ENCODE data around the gene BABAM2. TPM values are rescaled to one million over a fixed set of nuclear protein-coding genes. Genes with fewer than 3 reads are reported as not detected.
A peak's percentile ranks its signal among the peaks of the same experiment; 100 is the strongest.

The BABAM2 gene
- total and polyA plus RNA-seq, 2 of the 4 experiments (the other 2 are of a cell fraction) = 20.9 to 23.1 TPM

GRCh38 chr2:27993950-27994728 lies 103.6 kb downstream of the BABAM2 start:
- H2AK5ac ChIP-seq (ENCODE audit: low read depth, low read length) = peak overlapping the region; percentile 80
- peak overlapping the region; percentile 70; the same call in 1 of the 2 replicates for H4K91ac ChIP-seq (ENCODE audit: insufficient read depth, low read depth, low read length)
- TF ChIP-seq MXI1 (IDR thresholded peaks at IDR 0.05; ENCODE audit: borderline replicate concordance, low read depth, low read length) (no peak), USF2 (IDR thresholded peaks at IDR 0.05; ENCODE audit: low read depth, low read length) (no peak), SMC3 (IDR thresholded peaks at IDR 0.05; ENCODE audit: low read depth, low read length) (no peak), NFE2L2 (IDR thresholded peaks at IDR 0.05; ENCODE audit: low read depth, low read length) (no peak), MAFK (IDR thresholded peaks at IDR 0.05; ENCODE audit: low read depth, low read length) (no peak), FOS (IDR thresholded peaks at IDR 0.05; ENCODE audit: low read depth, low read length) (no peak), RFX5 (IDR thresholded peaks at IDR 0.05; ENCODE audit: low read depth, low read length) (no peak), POLR2A (IDR thresholded peaks at IDR 0.05; ENCODE audit: low read depth, low read length) (no peak)
- TF ChIP-seq, protein P1, sequence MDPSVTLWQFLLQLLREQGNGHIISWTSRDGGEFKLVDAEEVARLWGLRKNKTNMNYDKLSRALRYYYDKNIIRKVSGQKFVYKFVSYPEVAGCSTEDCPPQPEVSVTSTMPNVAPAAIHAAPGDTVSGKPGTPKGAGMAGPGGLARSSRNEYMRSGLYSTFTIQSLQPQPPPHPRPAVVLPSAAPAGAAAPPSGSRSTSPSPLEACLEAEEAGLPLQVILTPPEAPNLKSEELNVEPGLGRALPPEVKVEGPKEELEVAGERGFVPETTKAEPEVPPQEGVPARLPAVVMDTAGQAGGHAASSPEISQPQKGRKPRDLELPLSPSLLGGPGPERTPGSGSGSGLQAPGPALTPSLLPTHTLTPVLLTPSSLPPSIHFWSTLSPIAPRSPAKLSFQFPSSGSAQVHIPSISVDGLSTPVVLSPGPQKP (IDR thresholded peaks at IDR 0.05; ENCODE audit: borderline replicate concordance, low read depth, low read length) = no peak
- TF ChIP-seq, protein P2, sequence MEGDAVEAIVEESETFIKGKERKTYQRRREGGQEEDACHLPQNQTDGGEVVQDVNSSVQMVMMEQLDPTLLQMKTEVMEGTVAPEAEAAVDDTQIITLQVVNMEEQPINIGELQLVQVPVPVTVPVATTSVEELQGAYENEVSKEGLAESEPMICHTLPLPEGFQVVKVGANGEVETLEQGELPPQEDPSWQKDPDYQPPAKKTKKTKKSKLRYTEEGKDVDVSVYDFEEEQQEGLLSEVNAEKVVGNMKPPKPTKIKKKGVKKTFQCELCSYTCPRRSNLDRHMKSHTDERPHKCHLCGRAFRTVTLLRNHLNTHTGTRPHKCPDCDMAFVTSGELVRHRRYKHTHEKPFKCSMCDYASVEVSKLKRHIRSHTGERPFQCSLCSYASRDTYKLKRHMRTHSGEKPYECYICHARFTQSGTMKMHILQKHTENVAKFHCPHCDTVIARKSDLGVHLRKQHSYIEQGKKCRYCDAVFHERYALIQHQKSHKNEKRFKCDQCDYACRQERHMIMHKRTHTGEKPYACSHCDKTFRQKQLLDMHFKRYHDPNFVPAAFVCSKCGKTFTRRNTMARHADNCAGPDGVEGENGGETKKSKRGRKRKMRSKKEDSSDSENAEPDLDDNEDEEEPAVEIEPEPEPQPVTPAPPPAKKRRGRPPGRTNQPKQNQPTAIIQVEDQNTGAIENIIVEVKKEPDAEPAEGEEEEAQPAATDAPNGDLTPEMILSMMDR (conservative IDR thresholded peaks at IDR 0.05; ENCODE audit: low read depth, low read length) = no peak
- peak overlapping the region; percentile 57; the same call in 1 of the 2 replicates for H4K5ac ChIP-seq (ENCODE audit: low read depth, low read length)
- peaks cover 11 to 12% of the 10 kb centered on the region in 2 experiments for H3K79me1 ChIP-seq (ENCODE audit: low read depth in 1 of 2, low read length in 2 of 2)
- H3K9ac ChIP-seq (ENCODE audit: low read depth, low read length) = no peak overlapping the region
- dilution Hi-C loops (cut with HindIII; ENCODE audit: low sequenced_read_pairs, unreplicated experiment) (no loop called here), in situ Hi-C loops (cut with MboI; ENCODE audit: low sequenced_read_pairs) (no loop called here), intact Hi-C loops (cut with micrococcal nuclease) (no loop called here)
- H3K4ac ChIP-seq (ENCODE audit: low read depth, low read length) = peak overlapping the region; percentile 79
- H3K9me1 ChIP-seq (ENCODE audit: insufficient read depth, low read length) = peaks cover 5% of the 10 kb centered on the region
- H3K4me2 ChIP-seq (ENCODE audit: low read depth, low read length) = no peak overlapping the region
- no peak overlapping the region; the same call in 1 of the 2 replicates for H3K27ac ChIP-seq (ENCODE audit: insufficient read depth, low read length)
- peak overlapping the region; percentile 74 for H3K23ac ChIP-seq (ENCODE audit: low read depth, low read length)
- peak overlapping the region; percentile 97; the same call in 2 of the 3 replicates for H2BK15ac ChIP-seq (ENCODE audit: low read depth, low read length)
- peak overlapping the region; percentile 86 for H2BK5ac ChIP-seq (ENCODE audit: low read depth, low read length, poor library complexity, severe bottlenecking)
- ATAC-seq (ENCODE audit: low read depth) (no peak), DNase-seq (no peak)
- peaks cover 2% of the 10 kb centered on the region for H3K9me3 ChIP-seq (ENCODE audit: control insufficient read depth, insufficient read depth, low read length)
- peak overlapping the region; percentile 89 for H2BK120ac ChIP-seq (ENCODE audit: low read depth, low read length)
- H3K18ac ChIP-seq (ENCODE audit: low read depth, low read length) = peak overlapping the region; percentile 94; the same call in 1 of the 2 replicates
- peaks cover 6% of the 10 kb centered on the region for H3K4me1 ChIP-seq (ENCODE audit: control insufficient read depth, insufficient read depth, low read length)
- no peaks in the 10 kb centered on the region for H3K36me3 ChIP-seq (ENCODE audit: control insufficient read depth, insufficient read depth, low read length)
- no TSS peak for BruUV-seq (replicated peaks)
- H2AK9ac ChIP-seq (replicated peaks; ENCODE audit: low read depth, low read length, poor library complexity) = no peak overlapping the region
- H3K4me3 ChIP-seq (ENCODE audit: insufficient read depth, low read depth, low read length) = no peak overlapping the region
- H2BK20ac ChIP-seq (ENCODE audit: low read depth, low read length) = peak overlapping the region; percentile 93; the same call in 1 of the 2 replicates
- CTCF ChIA-PET = no interaction called here
- H2AFZ ChIP-seq (replicated peaks; ENCODE audit: low read length, poor library complexity) = no peak overlapping the region
- H4K8ac ChIP-seq (ENCODE audit: low read depth in 2 of 2, low read length in 2 of 2) = peak overlapping the region in 1 of 2 experiments; percentile 62; a peak in 3 of 4 replicates
- POLR2A ChIA-PET (ENCODE audit: unreplicated experiment) = no interaction called here
- H3K14ac ChIP-seq (replicated peaks; ENCODE audit: low read depth, low read length) = peak overlapping the region; percentile 94
- H3K27me3 ChIP-seq (ENCODE audit: control insufficient read depth, insufficient read depth, low read length) = no peaks in the 10 kb centered on the region
- no peaks in the 10 kb centered on the region for H4K20me1 ChIP-seq (ENCODE audit: insufficient read depth, low read length)
- WGBS, 2 experiments (ENCODE audit: extremely low coverage in 2 of 2, insufficient read length in 1 of 2) = no CpG with 5 or more reads among the region's 5 CpGs
- no peak overlapping the region for H3K56ac ChIP-seq (ENCODE audit: extremely low read depth, insufficient read depth, low read length)
